HUDEP-2 (cell line): ENCODE results near the gene SPEM3.

Source experiments
- DNase-seq, 76 experiments: peaks; one replicate each; lab custom pipeline; 2025; ENCODE audit not compliant: unreplicated experiment in 76 of 76; lab: John Stamatoyannopoulos, UW

Gene SPEM3

DNA sequence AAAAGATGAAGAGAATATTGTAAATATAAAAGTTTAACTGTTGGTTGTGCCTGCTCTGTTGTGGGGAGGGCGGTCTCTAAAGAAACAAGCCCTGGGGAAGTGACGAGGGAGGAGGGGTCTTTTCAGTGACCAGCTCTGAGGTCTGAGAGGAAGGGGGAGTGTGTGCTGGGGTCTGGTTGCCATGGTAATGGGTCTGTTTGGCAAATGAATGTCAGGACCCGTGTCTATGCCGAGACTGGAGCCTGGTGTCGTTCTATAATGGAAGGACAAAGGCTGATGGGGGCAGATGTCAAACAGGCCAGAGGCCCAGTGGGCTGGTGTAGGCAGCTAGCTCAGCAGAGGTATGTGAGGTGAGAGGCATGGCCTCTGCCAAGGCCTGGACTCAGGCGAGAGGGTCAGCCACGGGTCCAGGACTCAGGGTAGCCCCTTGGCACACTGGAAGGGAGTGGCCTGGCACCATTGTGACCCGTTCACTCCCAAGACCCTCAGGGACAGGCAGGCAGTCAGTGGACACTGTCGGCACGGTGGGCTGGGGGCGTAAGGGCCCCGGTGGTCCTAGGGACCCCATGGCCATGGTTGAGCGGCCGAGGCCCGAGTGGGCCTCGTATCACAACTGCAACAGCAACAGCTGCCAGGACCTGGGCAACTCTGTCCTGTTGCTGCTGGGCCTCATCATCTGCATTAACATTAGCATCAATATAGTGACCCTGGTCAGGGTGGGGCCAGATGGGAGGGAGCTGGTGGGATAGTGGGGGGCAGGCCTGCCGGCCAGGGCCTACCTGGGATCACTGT, 8.6 kb upstream of the SPEM3 start, which contains the start of gene SPEM1:
Gene SPEM1, plus strand, starts transcription at position 506 of the 792 bp plus-strand sequence. Its CDS starts 61 bp downstream, at position 567.
- DNase-seq: no peak

DNA sequence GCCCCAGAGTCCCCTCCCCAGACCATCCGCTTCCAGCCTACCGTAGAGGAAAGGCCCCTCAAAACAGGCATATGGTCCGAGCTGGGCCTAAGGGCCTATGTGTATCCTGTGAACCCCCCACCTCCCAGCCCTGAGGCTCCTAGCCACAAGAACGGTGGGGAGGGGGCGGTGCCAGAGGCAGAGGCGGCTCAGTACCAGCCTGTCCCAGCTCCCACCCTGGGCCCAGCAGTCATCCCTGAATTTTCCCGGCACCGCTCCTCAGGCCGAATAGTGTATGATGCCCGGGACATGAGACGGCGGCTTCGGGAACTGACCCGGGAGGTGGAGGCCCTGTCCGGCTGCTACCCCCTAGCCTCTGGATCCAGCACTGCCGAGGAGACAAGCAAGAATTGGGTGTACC, 7.5 kb upstream of the SPEM3 start:
- no peak for DNase-seq

DNA sequence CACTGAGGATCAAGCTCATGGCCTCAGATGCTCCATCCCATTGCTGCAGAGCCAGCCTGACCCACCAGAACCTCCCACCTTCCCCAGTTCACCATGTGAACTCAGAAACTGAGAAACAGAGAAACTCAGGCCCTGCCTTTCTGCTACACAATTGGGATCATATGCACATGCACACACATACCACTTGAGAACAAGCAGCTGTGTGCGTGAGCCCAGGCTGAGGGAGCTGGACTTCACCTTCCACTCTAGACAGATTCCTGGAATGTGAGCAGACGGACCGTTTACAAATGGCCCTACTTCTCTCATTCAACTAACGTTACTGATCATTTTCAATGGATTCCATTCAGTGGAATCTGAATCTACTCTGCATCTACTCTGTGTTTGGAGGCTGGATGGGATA, 5.0 kb upstream of the SPEM3 start:
- no peak for DNase-seq

DNA sequence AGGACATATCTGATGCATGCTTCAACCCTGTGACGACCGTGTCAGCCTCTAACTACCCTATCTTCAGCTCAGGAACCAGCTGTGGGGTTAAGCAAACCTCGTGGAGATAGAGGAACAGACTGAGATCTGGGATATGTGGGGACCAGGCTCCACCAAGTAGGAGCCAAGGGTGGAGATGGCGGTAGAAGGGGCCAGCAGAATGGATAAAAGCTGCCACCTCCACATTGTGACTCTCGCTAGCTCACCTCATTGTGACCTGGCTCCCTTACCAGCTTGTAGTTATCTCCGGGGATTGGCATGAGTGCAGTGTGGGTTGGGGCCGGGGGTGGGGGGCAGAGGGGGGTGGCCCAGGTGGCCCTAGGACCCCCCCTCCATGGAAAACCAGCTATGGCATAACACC, 3.3 kb upstream of the SPEM3 start, which contains the start of gene SPEM2:
Gene SPEM2, plus strand, starts transcription at position 301 of the 400 bp plus-strand sequence. Its CDS starts 73 bp downstream, at position 374.
- no peak for DNase-seq

DNA sequence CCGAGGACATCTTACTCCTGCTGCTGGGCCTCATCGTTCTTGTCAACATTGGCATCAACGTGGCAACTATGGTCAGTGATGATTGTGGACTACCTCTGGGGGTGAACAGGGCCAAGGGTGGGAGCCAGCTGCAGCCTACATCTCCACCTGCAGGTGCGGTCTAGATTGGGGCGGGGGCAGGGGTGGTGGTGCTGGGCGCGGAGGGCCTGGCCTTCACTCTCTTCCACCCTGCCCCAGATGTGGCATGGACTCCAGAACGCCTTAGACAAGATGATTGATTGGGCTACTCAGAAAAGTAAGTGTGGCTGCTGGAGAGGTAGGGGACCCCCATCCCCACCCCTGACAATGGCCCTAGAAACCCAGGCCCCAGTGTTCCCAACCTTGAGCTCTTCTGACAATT, 2.9 kb upstream of the SPEM3 start:
- no peak for DNase-seq

DNA sequence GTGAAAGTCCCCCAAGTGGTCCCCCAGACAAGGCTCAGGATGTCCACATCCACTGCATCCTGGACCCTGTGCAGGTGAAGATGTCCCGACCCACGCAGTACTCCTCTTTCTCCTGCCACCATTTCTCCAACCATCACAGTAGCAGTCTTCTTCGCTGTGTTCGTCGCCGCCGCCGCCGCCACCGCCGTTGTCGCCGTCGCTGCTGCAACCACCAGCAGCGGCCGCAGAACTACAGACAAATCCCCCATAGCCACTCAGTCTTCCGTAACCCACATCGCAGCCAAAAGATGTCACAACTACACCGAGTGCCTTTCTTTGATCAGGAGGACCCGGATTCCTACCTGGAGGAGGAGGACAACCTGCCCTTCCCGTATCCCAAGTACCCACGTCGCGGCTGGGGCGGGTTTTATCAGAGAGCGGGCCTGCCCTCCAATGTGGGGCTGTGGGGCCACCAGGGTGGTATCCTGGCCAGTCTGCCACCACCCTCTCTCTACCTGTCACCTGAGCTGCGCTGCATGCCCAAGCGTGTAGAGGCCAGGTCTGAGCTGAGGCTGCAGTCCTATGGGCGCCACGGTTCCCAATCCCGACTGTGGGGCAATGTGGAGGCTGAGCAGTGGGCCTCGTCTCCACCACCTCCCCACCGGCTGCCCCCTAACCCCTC, 2.3 kb upstream of the SPEM3 start:
- no peak for DNase-seq

DNA sequence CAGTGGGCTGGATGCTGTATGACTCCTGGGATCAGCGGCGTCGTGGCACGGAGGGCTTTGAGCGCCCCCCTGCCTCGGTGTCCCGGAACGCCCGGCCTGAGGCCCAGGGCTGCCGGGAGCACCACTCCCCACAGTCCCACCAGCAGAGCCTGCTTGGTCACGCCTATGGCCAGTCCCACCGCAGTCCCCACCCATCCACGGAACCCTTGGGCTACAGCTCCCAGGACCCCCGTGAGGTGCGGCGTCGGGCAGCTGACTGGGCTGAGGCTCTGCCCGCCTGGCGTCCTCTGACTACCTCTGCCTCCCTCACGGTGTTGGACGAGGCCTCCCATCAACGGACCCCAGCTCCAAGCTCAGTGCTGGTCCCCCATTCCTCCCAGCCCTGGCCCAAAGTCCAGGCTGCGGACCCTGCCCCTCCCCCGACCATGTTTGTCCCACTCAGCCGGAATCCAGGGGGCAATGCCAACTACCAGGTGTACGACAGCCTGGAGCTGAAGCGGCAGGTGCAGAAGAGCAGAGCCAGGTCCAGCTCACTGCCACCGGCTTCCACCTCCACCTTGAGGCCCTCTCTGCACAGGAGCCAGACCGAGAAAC, 1.7 kb upstream of the SPEM3 start:
- DNase-seq: no peak

DNA sequence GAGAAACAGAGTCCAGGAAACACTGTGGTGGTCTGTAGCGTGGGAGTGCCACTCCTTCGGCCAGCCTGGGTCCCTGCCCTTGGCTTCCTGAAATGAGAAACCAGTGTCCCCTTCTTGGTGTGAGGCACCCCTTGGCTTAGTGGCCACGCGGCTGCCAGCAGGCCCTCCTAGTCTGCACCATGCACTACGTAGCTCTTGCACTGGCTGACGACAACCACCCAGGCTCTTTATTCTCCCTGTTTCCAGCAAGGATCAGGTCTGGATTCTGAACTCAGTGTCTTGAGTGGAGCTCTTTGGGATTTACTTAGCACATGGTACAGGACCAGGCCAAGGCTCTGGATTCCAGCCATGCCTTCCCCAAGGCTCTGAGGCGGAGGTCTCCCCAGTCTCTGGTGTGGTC, 1.1 kb upstream of the SPEM3 start:
- no peak for DNase-seq

DNA sequence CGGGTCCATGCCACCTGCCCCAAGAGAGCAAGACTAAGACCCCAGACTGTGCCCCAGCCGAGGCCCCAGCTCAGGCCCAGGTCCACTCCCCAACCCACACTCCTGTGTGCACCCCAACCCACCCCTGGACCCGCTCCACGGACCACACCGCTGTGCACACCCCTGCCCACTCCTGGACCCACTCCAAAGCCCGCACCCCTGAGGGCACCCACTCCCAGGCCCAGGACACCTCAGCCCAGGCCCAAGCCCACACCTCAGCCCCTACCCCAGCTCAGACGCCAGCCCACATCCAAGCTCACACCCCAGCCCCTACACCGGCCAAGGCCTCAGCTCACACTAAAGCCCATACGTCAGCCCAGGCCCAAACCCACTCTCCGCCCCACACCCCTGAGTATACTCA, 1.1 kb downstream of the SPEM3 start:
- DNase-seq: no peak

DNA sequence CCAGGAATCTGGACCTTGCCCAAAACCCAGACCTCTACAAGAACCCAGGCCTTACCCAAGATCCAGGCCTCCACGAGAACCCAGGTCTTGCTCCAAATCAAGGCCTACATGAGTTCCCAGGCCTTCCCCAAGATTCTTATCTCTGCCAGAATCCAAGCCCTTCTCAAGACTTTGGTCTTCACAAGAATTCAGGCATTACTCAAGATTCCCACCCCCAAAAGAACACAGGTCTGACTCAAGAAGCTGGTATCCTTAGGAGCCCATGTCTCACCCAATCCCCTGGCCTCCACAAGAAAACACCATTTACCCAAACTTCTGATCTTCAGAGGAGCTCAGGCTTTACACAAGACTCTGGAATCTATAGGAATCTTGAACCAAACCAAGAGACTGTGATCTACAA, 2.6 kb downstream of the SPEM3 start:
- no peak for DNase-seq

DNA sequence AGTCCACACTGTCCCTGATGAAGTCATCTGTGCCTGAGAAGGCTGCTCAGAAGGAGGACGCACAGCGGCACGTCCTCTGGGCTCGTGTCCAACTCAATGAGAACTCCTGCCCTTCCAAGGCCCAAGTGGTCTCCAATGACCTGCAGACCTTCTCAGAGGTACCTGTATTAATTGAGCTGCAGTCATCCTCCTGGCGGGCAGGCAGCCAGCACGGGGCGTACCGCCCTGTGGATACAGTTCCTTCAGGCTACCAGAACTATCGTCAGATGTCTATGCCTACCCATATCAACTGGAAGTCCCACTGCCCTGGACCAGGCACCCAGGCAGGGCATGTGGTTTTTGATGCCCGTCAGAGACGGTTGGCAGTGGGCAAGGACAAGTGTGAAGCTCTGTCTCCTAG, 3.6 kb downstream of the SPEM3 start:
- no peak for DNase-seq

DNA sequence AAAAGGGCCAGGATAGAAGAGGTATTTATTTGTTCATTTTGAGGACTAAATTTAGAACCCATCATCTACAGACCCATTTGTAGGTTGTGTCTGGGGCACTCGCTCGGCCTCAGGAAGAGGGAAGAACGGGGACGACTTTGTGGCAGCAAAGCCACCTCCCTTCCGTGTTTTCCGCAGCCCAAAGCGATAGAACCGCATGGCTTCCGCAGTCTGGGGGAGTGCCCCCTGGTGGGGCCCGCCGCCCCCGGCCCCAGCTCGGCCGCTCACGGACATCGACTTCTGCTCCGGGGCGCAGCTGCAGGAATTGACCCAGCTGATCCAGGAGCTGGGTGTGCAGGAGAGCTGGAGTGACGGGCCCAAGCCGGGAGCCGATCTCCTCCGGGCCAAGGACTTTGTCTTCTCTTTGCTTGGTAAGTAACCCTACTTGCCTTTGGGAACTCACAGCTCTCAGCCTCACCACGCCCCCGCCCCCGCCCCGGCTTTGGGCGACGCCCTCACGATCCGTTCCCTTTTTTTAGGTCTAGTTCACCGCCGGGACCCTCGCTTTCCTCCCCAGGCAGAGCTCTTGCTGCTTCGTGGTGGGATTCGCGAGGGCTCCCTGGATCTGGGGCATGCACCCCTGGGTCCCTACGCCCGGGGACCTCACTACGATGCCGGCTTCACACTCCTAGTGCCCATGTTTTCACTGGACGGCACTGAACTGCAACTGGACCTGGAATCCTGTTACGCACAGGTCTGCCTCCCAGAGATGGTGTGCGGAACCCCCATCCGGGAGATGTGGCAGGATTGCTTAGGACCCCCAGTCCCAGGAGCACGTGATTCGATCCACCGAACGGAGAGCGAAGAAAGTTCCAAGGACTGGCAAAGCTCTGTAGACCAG, 7.3 kb downstream of the SPEM3 start:
- DNase-seq: peak in 59 of 76 experiments; percentile 16 to 77 (median 56)

DNA sequence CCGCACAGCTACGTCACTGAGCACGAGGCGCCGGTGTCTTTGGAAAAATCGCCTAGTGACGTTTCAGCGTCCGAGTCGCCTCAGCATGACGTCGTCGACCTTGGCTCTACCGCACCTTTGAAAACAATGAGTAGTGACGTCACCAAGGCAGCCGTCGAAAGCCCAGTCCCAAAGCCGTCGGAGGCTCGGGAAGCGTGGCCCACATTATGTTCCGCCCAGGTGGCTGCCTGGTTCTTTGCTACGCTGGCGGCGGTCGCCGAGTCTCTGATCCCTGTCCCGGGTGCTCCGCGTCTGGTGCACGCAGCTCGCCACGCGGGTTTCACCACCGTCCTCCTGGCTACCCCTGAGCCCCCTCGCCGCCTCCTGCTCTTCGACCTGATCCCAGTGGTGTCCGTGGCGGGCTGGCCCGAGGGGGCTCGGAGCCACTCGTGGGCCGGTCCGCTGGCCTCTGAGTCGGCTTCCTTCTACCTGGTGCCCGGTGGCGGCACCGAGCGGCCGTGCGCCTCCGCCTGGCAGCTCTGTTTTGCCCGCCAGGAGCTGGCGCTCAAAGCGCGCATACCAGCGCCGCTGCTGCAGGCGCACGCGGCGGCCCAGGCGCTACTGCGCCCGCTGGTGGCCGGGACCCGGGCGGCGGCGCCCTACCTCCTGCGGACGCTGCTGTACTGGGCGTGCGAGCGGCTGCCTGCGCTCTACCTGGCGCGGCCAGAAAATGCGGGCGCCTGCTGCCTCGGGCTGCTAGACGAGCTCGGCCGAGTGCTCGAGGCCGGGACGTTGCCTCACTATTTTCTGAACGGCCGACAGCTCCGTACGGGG, 8.1 kb downstream of the SPEM3 start:
- peak in 65 of 76 experiments; percentile 28 to 85 (median 70) for DNase-seq

DNA sequence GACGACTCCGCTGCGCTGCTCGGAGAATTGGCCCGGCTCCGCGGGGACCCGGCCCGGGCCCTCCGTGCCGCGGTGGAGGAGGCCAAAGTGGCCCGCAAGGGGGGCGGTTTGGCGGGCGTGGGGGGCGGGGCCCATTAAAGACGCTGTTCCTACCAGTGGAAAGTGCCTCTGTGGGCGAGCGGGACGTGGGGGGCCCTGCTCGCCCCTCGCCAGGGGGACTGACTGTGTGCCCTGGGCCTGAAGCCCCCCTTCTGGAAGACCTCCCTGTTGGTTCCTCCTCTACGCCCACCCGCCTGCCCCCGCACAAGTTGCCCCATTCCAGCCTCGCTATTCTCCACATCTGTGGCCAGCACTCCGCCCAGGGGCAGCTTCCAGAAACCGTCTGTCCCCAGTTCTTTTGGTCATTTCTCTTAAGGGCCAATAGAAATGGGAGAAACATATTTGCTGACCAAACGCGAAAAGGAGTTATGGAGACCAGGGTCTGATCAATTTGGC, 8.8 kb downstream of the SPEM3 start:
- DNase-seq: no peak

DNA sequence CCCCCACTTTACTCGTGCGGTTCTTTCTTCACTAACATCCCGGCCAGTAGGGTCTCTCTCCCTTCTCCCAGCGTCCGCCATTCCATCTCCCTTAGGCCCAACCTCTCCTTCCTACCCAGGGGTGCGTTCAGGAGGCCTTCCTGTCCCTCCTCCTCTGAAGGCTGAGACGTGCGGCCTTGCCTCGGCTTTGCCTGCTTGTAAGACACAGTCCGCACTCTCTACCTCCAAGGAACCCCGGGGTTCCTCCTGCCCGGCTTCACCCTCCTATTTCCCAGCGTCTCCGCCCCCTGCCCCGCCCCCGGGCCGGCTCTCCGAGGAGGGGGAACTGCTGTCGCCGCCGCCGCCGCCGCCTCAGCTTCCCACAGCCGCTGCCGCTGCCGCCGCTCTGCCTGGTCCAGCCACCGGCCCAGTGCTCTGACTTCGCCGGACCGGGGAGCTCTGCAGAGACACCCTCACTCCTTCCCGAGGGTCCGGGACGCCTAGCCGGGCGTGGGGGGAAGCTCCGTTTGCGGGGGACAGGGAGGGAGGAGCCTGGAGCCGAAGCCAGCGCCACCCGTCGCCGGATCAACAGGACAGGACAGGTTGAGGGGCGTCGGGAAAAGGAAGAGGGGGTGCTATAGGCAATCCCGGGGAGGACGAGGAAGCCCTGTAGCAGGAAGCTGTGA, 9.4 kb downstream of the SPEM3 start:
- DNase-seq: no peak

DNA sequence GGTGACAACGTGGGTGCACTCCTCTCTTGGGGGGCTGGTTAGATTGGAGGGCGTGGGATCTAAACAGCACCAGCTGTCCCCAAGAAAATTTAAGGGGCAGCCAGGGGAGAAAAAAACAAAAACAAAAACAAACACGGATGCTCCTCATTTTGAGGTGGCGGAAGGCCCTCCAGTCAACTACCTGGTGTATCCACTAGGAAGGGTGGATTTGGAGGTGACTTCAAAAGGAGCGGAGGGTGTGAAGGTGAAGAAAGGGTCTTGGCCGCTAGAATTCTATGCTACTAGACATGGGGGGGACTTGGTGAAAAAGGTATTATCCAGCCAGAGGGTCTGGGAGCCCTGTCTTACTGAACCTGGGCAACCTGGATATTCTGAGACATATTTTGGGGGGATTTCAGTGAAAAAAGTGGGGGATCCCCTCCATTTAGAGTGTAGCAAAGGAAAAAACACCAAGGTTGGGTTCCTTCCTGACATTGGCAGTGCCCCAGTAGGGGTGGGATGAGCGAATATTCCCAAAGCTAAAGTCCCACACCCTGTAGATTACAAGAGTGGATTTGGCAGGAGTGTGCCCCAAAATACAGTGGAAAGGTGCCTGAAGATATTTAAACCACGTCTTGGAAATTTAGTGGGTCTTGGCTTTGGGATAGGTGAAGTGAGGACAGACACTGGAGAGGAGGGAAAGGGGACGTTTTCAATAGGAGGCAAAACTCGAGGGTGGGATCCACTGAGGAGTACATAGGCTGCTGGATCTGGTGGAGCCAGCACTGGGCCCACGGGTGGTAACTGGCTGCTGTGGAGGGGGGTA, 10.2 kb downstream of the SPEM3 start:
- DNase-seq: no peak

DNA sequence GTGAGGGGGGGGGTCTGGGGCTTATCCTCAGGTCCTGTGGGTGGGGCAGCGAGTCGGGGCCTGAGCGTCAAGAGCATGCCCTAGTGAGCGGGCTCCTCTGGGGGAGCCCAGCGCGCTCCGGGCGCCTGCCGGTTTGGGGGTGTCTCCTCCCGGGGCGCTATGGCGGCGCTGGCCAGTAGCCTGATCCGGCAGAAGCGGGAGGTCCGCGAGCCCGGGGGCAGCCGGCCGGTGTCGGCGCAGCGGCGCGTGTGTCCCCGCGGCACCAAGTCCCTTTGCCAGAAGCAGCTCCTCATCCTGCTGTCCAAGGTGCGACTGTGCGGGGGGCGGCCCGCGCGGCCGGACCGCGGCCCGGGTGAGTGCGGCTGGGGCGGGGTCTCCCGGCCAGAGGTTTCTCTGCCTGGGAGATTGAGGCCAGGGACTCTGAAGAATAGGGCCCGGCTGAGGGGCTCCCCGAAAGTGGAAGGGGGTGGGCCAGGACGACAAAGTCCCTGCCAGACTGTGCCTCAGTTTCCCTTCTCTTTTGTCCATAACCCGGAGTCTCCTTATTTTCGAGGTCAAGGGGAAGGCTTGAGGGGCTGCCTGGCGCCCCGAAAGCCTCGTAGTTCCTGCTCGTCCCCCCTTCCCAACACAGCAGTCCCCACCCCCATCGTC, 10.9 kb downstream of the SPEM3 start, which contains the start of gene FGF11:
Gene FGF11, plus strand, starts transcription at position 51 of the 651 bp plus-strand sequence. Its CDS starts 109 bp downstream, at position 160.
- no peak for DNase-seq
